GM19193 (cell line): ENCODE measurements around the gene SOX12.

Experiments
- POLR2A ChIP-seq: IDR thresholded peaks from 4 replicates; pipeline ENCODE4 v1.6.1; 2011; ENCODE audit not compliant: insufficient read depth, insufficient read length; ENCODE audit errors: extremely low read depth

SOX12 gene

DNA sequence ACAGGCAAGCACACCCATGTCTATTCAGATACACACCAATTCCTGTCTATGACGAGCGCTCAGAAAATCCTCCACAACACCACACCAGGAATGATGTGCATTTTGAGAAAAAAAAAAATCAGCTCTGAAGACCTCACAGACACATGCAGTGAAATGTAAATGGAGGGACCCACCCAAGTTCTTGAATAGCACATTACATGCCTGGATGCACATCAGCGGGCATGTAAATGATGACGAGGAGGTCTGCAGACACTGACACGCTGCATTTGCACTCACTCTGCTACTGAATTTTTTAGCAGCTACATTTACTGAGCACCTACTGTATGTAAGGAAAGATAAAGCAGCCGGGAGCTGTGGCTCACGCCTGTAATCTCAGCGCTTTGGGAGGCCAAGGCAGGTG is 36.2 kb downstream of the SOX12 start:
- TF ChIP-seq POLR2A: no peak

DNA sequence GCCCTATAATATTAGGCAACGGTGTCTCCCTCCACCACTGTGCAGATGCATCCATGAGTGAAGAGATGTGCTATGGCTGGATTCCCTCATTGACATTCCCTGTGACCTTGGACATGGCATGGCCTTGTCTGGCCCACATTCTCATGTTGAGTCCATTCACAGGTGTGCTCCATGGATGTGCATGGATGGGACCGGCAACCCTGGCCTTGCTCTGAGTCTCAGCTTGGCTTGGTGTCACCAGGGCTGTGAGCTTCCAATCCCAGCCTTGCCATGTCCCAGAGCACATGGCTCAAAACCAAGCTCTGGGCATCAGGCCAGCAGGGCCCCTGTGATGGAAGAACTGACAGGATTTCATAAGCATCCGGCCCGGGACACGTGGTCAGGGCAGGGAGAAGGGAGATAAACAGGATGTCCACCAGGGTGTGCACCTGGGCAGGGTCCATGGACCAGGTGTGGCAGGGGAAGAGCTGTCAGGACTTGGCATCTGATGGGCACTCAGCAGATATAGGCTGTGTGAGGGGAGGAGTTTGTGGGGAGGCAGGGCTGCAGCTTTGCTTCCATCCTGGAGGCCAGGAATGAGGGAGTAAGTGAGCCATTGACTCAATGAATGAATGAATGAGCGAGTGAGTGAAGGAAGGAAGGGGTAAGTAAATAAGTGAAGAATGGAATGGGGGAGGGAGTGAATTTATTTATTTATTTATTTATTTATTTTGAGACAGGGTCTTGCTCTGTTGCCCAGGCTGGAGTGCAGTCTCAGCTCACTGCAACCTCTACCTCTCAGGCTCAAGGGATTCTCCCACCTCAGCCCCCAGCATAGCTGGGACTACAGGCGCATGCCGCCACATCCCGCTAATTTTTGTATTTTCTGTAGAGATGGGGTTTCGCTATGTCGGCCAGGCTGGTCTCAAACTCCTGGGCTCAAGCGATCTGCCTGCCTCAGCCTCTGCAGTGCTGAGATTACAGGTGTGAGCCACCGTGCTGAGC is 37.2 kb downstream of the SOX12 start:
- TF ChIP-seq POLR2A: no peak

DNA sequence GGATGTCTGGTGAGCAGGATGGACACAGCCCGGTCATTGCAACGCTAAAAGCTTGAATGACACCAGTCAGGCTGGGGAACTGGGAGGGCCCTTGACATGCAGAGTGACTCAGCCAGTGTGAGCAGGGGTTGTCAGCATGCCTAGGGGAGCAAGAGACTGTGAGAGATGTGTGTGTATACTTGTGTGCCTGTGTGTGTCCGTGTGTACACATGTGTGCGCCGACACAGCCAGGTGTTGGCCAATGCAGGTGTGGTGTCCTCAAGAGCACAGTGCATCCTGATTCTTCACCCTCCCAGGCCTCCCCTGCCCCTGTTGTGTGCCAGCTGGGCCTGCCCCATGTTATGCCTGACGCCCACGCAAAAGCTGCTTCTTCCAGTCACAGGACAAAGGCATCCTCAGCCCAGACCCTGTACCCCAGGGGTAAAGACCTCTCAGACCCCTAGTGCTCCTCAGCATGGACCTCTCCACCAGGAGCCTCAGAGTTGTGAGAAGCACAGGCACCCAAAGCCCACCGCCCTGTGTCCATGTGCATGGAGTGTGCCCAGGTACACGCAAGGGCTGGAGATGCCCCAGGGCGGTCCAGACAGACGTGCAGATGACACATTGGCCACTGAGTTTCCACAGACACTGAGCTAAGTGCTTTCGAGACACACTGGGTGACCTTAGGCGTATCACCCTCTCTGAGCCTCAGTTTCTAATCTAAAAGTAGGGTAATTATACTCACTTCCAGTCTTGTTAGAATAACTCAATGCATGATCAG is 38.1 kb downstream of the SOX12 start:
- no peak for TF ChIP-seq POLR2A

DNA sequence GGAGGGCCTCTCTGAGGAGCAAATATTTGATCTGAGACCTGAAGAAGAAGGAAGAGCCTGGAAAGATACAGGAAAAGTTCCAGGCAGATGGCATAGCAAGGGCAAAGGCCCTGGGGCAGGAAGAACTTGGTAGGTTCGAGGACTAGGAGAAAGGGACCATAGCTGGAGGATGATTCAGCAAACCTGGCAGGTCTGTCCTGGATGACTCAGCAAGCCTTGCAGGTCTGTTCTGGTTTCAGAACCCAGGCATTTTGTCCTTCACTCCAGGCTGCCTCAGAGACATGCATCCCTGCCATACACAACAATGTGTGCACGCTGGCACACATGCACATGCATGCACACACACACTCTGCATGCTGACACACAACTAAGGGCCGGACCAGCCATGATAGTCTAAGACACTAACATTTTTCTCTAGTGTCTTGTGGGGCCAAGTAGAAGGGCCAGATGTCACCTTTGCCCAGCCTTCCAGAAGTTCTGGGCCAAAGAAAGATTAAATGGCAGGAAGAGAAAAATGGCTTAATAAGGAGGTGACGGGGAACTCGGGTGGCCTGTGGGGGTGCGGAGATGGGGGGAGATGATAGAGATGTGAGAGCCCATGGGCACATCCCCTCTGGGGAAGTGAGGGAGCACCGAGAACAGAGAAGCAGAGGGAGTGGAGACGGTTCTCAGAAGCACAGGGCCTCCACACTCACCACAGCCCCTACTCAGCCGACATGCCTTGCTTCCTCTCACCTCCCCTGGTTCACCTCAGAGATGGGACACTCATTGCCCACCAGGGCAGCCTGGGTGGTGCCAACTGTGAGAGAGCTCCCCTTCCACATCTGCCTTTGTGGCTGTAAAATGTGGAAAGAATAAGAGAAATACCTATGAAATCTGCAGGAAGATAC is 39.8 kb downstream of the SOX12 start:
- no peak for TF ChIP-seq POLR2A

DNA sequence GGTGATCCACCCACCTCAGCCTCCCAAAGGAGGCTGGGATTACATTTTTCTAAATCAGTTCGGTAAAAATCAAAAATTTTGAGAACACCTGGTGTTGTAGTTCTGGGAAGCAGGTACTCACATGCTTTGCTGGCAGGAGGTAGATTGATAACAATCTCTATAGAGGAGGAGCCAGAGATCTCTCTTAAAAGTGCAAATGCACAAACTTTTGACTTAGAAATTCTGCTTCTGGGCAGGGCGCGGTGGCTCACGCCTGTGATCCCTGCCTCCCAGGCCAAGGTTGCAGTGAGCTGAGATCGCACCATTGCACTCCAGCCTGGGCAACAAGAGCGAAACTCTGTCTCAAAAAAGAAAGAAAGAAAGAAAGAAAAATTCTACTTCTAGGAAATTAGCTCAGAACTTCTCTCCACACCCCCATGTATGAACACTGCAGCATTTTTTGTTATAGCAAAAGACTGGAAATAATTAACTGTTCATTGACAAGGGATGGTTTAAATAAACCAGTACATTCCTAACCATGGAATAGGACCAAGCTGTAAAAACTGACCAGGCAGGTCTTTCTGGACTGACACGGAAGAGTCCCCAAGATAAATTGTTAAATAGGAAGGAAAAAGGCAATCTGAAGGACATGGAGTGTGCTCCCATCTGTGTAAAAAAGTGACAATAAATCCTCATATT is 40.8 kb downstream of the SOX12 start:
- TF ChIP-seq POLR2A: no peak

DNA sequence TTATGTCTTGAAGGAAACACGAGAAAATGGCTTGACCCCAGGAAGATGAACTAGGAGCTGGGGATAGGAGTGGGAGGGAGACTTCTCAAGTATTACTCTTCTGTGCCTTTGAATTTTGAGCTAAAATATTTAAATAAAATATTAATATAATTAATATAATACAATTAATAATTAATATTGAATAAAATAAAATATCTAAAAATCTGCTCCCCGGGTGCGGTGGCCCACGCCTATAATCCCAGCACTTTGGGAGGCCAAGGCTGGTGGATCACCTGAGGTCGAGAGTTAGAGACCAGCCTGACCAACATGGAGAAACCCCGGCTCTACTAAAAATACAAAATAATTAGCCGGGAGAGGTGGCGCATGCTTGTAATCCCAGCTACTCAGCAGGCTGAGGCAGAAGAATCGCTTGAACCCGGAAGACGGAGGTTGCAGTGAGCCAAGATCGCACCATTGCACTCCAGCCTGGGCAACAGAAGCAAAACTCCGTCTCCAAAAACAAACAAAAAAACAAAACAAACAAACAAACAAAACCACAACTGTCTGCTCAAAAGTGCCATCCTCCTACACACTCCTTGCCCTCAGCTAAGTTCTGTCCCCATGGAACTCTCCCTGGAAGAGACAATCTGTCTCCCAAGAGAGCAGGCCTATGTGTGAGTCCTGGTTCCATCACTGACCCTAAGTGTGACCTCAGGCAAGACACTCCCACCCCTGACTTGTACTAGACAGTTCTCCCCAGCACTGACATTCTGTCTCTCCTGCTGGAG is 41.5 kb downstream of the SOX12 start:
- TF ChIP-seq POLR2A: no peak

DNA sequence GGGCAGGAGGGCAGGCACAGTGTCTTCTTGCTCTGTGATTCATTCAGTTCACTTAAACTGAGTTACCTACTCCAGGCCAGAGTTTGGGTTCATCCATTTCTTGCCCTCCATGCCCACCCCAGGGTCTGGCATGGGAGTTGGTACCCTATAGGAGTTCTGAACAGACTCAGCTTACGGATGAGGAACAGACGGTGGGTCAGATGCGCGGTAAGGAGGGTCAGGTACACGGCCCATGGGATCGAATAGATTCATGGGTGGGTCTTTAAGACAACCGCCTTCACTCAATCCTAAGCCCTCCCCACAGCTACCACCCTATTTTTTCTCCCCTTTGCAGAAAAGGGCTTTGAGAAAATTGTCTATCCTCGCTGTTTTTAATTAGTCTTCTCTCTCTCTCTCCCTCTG is 42.1 kb downstream of the SOX12 start:
- no peak for TF ChIP-seq POLR2A

DNA sequence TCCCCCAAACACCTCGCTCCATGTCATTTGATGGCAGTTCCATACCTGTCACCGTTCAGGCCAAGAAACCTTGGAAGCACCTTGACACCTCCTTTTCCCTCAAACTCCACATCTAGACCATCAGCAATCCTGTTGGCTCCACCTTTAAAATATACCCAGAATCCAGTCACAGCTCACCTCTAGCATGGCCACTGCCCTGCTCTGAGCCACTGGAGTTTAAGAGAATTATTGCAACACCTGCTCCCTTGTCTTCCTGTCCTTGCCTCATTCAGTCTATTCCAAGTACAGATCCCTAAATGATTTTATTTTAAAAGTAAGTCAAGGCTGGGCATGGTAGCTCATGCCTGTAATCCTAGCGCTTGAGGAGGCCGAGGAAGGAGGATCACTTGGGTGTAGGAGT is 43.6 kb downstream of the SOX12 start:
- TF ChIP-seq POLR2A: no peak

DNA sequence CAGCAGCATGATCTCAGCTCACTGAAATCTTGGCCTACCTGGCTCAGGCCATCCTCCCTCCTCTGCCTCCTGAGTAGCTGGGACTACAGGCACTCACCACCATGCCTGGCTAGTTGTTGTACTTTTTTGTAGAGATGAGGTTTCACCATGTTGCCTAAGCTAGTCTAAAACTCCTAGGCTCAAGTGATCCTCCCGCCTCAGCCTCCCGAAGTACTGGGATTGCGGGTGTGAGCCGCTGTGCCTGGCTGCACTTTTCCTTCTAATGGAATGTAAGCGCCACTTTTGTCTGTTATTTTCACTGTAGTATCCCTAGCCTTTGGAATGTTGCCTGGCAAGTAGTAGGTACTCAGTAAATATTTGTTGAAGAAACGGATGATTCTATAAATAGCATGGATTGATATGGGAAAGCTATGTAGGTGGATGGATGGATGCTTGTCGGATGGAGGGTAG is 44.8 kb downstream of the SOX12 start:
- TF ChIP-seq POLR2A: no peak

DNA sequence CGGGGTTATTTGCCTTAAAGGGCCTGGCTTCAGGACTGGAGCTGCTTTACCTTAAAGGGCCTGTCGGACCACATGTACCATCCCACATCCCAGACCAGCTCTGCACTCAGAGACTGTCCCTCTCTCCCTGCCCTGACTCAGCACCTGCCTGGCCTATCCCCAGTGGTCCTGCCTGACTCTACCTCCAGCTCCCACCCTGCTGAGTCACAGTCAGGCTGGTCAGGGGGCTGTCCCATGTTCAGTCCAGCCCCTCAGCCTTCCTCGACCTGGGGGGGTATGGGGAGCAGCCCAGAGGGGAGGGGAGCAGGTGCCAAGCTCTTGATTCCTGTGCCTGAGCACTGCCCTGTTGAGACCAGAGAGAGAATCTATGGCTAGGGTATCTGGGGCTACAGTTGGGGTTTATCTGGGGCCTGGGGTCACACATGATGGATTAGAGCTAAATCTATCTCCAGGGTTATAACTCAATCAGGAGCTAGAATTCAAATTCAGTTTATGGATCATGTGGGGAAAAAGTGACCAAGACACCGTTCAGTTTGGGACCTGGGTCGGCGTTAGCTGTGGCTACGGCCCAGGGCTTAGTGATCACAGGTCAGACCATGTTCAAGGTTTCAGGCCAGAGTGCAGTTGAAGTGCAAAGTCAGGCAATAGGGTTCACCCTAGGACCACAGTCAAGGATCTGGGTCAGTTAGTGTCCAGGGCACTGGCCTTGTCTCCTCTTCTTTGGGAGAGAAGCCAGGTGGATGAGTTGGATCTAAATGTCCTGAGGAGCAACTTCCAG is 45.8 kb downstream of the SOX12 start:
- TF ChIP-seq POLR2A: no peak

DNA sequence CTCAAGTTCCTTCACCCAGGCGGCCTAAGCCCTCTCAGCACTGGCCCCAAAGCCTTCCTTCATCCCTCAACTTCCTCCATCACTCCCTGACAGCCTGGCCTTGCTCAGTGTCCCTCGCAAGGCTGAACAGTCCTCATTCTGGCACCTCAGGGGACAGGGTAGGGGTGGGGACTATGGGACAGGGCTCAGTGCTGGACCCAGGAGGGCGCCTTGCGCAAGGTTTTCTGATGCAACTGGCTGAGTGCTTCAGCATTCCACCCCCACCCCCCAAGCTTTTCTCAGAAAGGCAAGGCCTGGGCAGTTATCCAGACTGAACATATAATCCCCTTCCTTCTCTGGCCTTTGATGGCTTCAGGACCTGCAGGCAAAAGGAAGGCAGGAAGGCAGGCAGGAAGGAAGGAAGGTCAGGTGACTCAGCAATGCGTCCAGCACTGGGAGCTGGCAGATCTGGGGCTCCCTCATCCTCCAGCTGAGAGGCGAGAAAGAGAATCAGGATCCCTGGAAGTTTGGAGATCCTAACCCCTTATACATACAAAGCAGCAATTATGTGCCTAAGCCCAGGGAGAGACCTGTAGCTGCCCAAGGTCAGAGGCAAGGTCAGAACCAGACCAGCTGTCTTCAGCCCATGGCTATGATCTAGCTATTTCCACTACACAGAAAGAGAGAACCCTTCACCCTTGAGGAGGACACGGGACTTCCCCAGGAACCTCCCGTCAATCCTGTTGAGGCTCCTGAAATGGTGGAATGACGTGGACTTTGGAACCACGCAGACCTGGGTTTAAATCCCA is 46.6 kb downstream of the SOX12 start:
- TF ChIP-seq POLR2A: no peak
